ENCODE data around the gene MRPL43. TPM values are rescaled to one million over a fixed set of nuclear protein-coding genes. Genes with fewer than 3 reads are reported as not detected.

Gene MRPL43
- total and polyA plus RNA-seq, 2 donors (not counting 1 experiment from before 2014, with no cell fraction given), result 56.2 to 99.4 TPM

GRCh38 chr10:101006593-101007098 lies 19.3 kb upstream of the MRPL43 start:
- DNase-seq (no peak), ATAC-seq (ENCODE audit: low read depth) (no peak)
- TF ChIP-seq EZH2 (IDR thresholded peaks at IDR 0.05; ENCODE audit: borderline replicate concordance, insufficient read depth, low read depth, low read length, poor library complexity, severe bottlenecking), result no peak
- TF ChIP-seq CTCF (IDR thresholded peaks at IDR 0.05), result no peak
- intact Hi-C loops (cut with micrococcal nuclease), result no loop called here
- Histone ChIP-seq H3K79me2 (ENCODE audit: control insufficient read depth, insufficient read depth, low read length) (no peaks in the 10 kb centered on the region), H2AFZ (ENCODE audit: insufficient read depth, low read depth, low read length, poor library complexity, severe bottlenecking) (no peak overlapping the region), H3K9ac (ENCODE audit: low read length) (no peak overlapping the region), H3K9me3 (ENCODE audit: control extremely low read depth in 1 of 3, control insufficient read depth in 2 of 3, insufficient read depth in 1 of 3, low read length in 2 of 3) (no peaks in the 10 kb centered on the region), H3K4me1 (ENCODE audit: control insufficient read depth in 2 of 2, insufficient read depth in 2 of 2, low read length in 2 of 2) (no peaks in the 10 kb centered on the region), H3K4me2 (replicated peaks; ENCODE audit: low read depth, low read length, poor library complexity, severe bottlenecking) (no peak overlapping the region), H3K4me3 (ENCODE audit: control extremely low read depth in 1 of 5, extremely low read depth in 1 of 5, insufficient read depth in 1 of 5, low read depth in 2 of 5, low read length in 4 of 5) (no peak overlapping the region), H3K36me3 (replicated peaks in 1 of 2; ENCODE audit: control extremely low read depth in 1 of 2, control insufficient read depth in 1 of 2, extremely low read depth in 1 of 2, insufficient read depth in 2 of 2, low read length in 1 of 2) (peaks cover 0 to 12% of the 10 kb centered on the region in 2 experiments), H4K20me1 (ENCODE audit: control insufficient read depth, insufficient read depth, low read length, poor library complexity, severe bottlenecking) (peaks cover 11% of the 10 kb centered on the region), H3K27ac (ENCODE audit: low read length in 2 of 2) (no peak overlapping the region), H3K27me3 (replicated peaks in 1 of 4; ENCODE audit: control extremely low read depth in 1 of 4, control insufficient read depth in 3 of 4, insufficient read depth in 4 of 4, low read length in 3 of 4) (no peaks in the 10 kb centered on the region)
- ChIA-PET POLR2A (no interaction called here), CTCF (interaction anchor here (1.1 to 1.7 kb wide), 2 partner anchors 9 to 37 kb away, joined by 3 to 10 read pairs; partner anchors contain the start of gene SEMA4G)
- H3K27me3 Mint-ChIP-seq, result no peaks in the 10 kb centered on the region
- no peaks in the 10 kb centered on the region for H3K4me1 Mint-ChIP-seq
- no peak overlapping the region for H3K27ac Mint-ChIP-seq
- 98% methylated on average over 33 of the region's 33 CpGs for WGBS (ENCODE audit: insufficient coverage)
- H3K4me3 Mint-ChIP-seq, result no peak overlapping the region
- no peaks in the 10 kb centered on the region for H3K9me3 Mint-ChIP-seq (ENCODE audit: insufficient read depth)

GRCh38 chr10:101005869-101006567 lies 18.7 kb upstream of the MRPL43 start:
- no peaks in the 10 kb centered on the region for H3K27me3 ChIP-seq (replicated peaks in 1 of 4; ENCODE audit: control extremely low read depth in 1 of 4, control insufficient read depth in 3 of 4, insufficient read depth in 4 of 4, low read length in 3 of 4)
- POLR2A ChIA-PET, result no interaction called here
- 90% methylated on average over 2 of the region's 4 CpGs for WGBS (ENCODE audit: insufficient coverage)
- H3K79me2 ChIP-seq (ENCODE audit: control insufficient read depth, insufficient read depth, low read length), result no peaks in the 10 kb centered on the region
- no peaks in the 10 kb centered on the region for H3K27me3 Mint-ChIP-seq
- H3K4me3 Mint-ChIP-seq, result no peak overlapping the region
- DNase-seq (no peak), ATAC-seq (ENCODE audit: low read depth) (no peak)
- no peak overlapping the region for H3K9ac ChIP-seq (ENCODE audit: low read length)
- CTCF ChIA-PET, result interaction anchor here (0.6 to 1.1 kb wide), 2 partner anchors 9 to 36 kb away, joined by 3 to 4 read pairs; partner anchors contain the start of gene SEMA4G
- no peak overlapping the region for H2AFZ ChIP-seq (ENCODE audit: insufficient read depth, low read depth, low read length, poor library complexity, severe bottlenecking)
- intact Hi-C loops (cut with micrococcal nuclease), result no loop called here
- no peaks in the 10 kb centered on the region for H3K9me3 ChIP-seq (ENCODE audit: control extremely low read depth in 1 of 3, control insufficient read depth in 2 of 3, insufficient read depth in 1 of 3, low read length in 2 of 3)
- H3K4me1 ChIP-seq (ENCODE audit: control insufficient read depth in 2 of 2, insufficient read depth in 2 of 2, low read length in 2 of 2), result no peaks in the 10 kb centered on the region
- no peak overlapping the region for H3K4me2 ChIP-seq (replicated peaks; ENCODE audit: low read depth, low read length, poor library complexity, severe bottlenecking)
- H3K27ac ChIP-seq (ENCODE audit: low read length in 2 of 2), result no peak overlapping the region
- H3K27ac Mint-ChIP-seq, result no peak overlapping the region
- H3K4me1 Mint-ChIP-seq, result peaks cover 3% of the 10 kb centered on the region
- peaks cover 0 to 12% of the 10 kb centered on the region in 2 experiments for H3K36me3 ChIP-seq (replicated peaks in 1 of 2; ENCODE audit: control extremely low read depth in 1 of 2, control insufficient read depth in 1 of 2, extremely low read depth in 1 of 2, insufficient read depth in 2 of 2, low read length in 1 of 2)
- TF ChIP-seq EZH2 (IDR thresholded peaks at IDR 0.05; ENCODE audit: borderline replicate concordance, insufficient read depth, low read depth, low read length, poor library complexity, severe bottlenecking) (no peak), CTCF (IDR thresholded peaks at IDR 0.05) (no peak)
- H3K9me3 Mint-ChIP-seq (ENCODE audit: insufficient read depth), result no peaks in the 10 kb centered on the region
- H3K4me3 ChIP-seq (ENCODE audit: control extremely low read depth in 1 of 5, extremely low read depth in 1 of 5, insufficient read depth in 1 of 5, low read depth in 2 of 5, low read length in 4 of 5), result no peak overlapping the region
- H4K20me1 ChIP-seq (ENCODE audit: control insufficient read depth, insufficient read depth, low read length, poor library complexity, severe bottlenecking), result peaks cover 15% of the 10 kb centered on the region

Measured in B cell (primary cell).